ENCODE data around the gene CIB4. TPM values are rescaled to one million over a fixed set of nuclear protein-coding genes. Genes with fewer than 3 reads are reported as not detected.

The CIB4 gene
- total and polyA plus RNA-seq, 2 donors (not counting 1 experiment from before 2014, with no cell fraction given): not detected

GRCh38 chr2:26595146-26595545, 46.0 kb downstream of the CIB4 start:
- H2AFZ ChIP-seq (ENCODE audit: insufficient read depth, low read depth, low read length, poor library complexity, severe bottlenecking): no peak overlapping the region
- H3K9ac ChIP-seq (ENCODE audit: low read length): no peak overlapping the region
- no peak for TF ChIP-seq EZH2 (IDR thresholded peaks at IDR 0.05; ENCODE audit: borderline replicate concordance, insufficient read depth, low read depth, low read length, poor library complexity, severe bottlenecking)
- no peak for TF ChIP-seq CTCF (IDR thresholded peaks at IDR 0.05)
- Mint-ChIP-seq H3K9me3 (ENCODE audit: insufficient read depth) (no peaks in the 10 kb centered on the region), H3K4me3 (no peak overlapping the region), H3K27me3 (peaks cover 39% of the 10 kb centered on the region), H3K27ac (no peak overlapping the region), H3K4me1 (no peaks in the 10 kb centered on the region)
- ATAC-seq (ENCODE audit: low read depth) (no peak), DNase-seq (no peak)
- H3K4me1 ChIP-seq (ENCODE audit: control insufficient read depth in 2 of 2, insufficient read depth in 2 of 2, low read length in 2 of 2): no peaks in the 10 kb centered on the region
- H3K4me3 ChIP-seq (ENCODE audit: control extremely low read depth in 1 of 5, extremely low read depth in 1 of 5, insufficient read depth in 1 of 5, low read depth in 2 of 5, low read length in 4 of 5): no peak overlapping the region
- intact Hi-C loops (cut with micrococcal nuclease): no loop called here
- no peak overlapping the region for H3K4me2 ChIP-seq (replicated peaks; ENCODE audit: low read depth, low read length, poor library complexity, severe bottlenecking)
- peaks cover 0 to 6% (median 0%) of the 10 kb centered on the region in 3 donors for H3K9me3 ChIP-seq (ENCODE audit: control extremely low read depth in 1 of 3, control insufficient read depth in 2 of 3, insufficient read depth in 1 of 3, low read length in 2 of 3)
- no peak overlapping the region for H3K27ac ChIP-seq (ENCODE audit: low read length in 2 of 2)
- no peaks in the 10 kb centered on the region for H3K79me2 ChIP-seq (ENCODE audit: control insufficient read depth, insufficient read depth, low read length)
- peaks cover 0 to 10% (median 5%) of the 10 kb centered on the region in 4 experiments for H3K27me3 ChIP-seq (replicated peaks in 1 of 4; ENCODE audit: control extremely low read depth in 1 of 4, control insufficient read depth in 3 of 4, insufficient read depth in 4 of 4, low read length in 3 of 4)
- no peaks in the 10 kb centered on the region for H4K20me1 ChIP-seq (ENCODE audit: control insufficient read depth, insufficient read depth, low read length, poor library complexity, severe bottlenecking)
- WGBS (ENCODE audit: insufficient coverage): 83% methylated on average over 1 of the region's 7 CpGs
- no peaks in the 10 kb centered on the region for H3K36me3 ChIP-seq (replicated peaks in 1 of 2; ENCODE audit: control extremely low read depth in 1 of 2, control insufficient read depth in 1 of 2, extremely low read depth in 1 of 2, insufficient read depth in 2 of 2, low read length in 1 of 2)
- POLR2A ChIA-PET: no interaction called here
- CTCF ChIA-PET: interaction anchor here (1.2 kb wide), 1 partner anchor 17 kb away, joined by 4 read pairs; no protein-coding TSS in a partner anchor

- Histone ChIP-seq H3K36me3 (replicated peaks in 1 of 2; ENCODE audit: control extremely low read depth in 1 of 2, control insufficient read depth in 1 of 2, extremely low read depth in 1 of 2, insufficient read depth in 2 of 2, low read length in 1 of 2) (no peaks in the 10 kb centered on the region), H3K4me2 (replicated peaks; ENCODE audit: low read depth, low read length, poor library complexity, severe bottlenecking) (no peak overlapping the region), H4K20me1 (ENCODE audit: control insufficient read depth, insufficient read depth, low read length, poor library complexity, severe bottlenecking) (no peaks in the 10 kb centered on the region), H2AFZ (ENCODE audit: insufficient read depth, low read depth, low read length, poor library complexity, severe bottlenecking) (no peak overlapping the region), H3K27me3 (replicated peaks in 1 of 4; ENCODE audit: control extremely low read depth in 1 of 4, control insufficient read depth in 3 of 4, insufficient read depth in 4 of 4, low read length in 3 of 4) (peaks cover 0 to 8% (median 5%) of the 10 kb centered on the region in 4 experiments), H3K4me1 (ENCODE audit: control insufficient read depth in 2 of 2, insufficient read depth in 2 of 2, low read length in 2 of 2) (no peaks in the 10 kb centered on the region), H3K9ac (ENCODE audit: low read length) (no peak overlapping the region), H3K9me3 (ENCODE audit: control extremely low read depth in 1 of 3, control insufficient read depth in 2 of 3, insufficient read depth in 1 of 3, low read length in 2 of 3) (peaks cover 0 to 18% (median 0%) of the 10 kb centered on the region in 3 donors), H3K79me2 (ENCODE audit: control insufficient read depth, insufficient read depth, low read length) (no peaks in the 10 kb centered on the region), H3K4me3 (ENCODE audit: control extremely low read depth in 1 of 5, extremely low read depth in 1 of 5, insufficient read depth in 1 of 5, low read depth in 2 of 5, low read length in 4 of 5) (no peak overlapping the region), H3K27ac (ENCODE audit: low read length in 2 of 2) (no peak overlapping the region)
- Mint-ChIP-seq H3K4me1 (no peaks in the 10 kb centered on the region), H3K4me3 (no peak overlapping the region), H3K27ac (no peak overlapping the region), H3K27me3 (peaks cover 32% of the 10 kb centered on the region), H3K9me3 (ENCODE audit: insufficient read depth) (no peaks in the 10 kb centered on the region)
- no peak for TF ChIP-seq EZH2 (IDR thresholded peaks at IDR 0.05; ENCODE audit: borderline replicate concordance, insufficient read depth, low read depth, low read length, poor library complexity, severe bottlenecking)
- TF ChIP-seq CTCF (IDR thresholded peaks at IDR 0.05): no peak
- ChIA-PET POLR2A (no interaction called here), CTCF (no interaction called here)
- WGBS (ENCODE audit: insufficient coverage): 89% methylated on average over 9 of the region's 12 CpGs
- intact Hi-C loops (cut with micrococcal nuclease): no loop called here
- DNase-seq (no peak), ATAC-seq (ENCODE audit: low read depth) (no peak)
Measured at GRCh38 chr2:26591619-26592505, 49.3 kb downstream of the CIB4 start.

All from B cell (primary cell).